ENCODE data around the gene ECEL1. TPM values are rescaled to one million over a fixed set of nuclear protein-coding genes. Genes with fewer than 3 reads are reported as not detected.

Gene ECEL1
- total RNA-seq, 3 donors from 2014 or later: 0.16 to 0.24 TPM; not detected in 1

- TF ChIP-seq, protein P1, sequence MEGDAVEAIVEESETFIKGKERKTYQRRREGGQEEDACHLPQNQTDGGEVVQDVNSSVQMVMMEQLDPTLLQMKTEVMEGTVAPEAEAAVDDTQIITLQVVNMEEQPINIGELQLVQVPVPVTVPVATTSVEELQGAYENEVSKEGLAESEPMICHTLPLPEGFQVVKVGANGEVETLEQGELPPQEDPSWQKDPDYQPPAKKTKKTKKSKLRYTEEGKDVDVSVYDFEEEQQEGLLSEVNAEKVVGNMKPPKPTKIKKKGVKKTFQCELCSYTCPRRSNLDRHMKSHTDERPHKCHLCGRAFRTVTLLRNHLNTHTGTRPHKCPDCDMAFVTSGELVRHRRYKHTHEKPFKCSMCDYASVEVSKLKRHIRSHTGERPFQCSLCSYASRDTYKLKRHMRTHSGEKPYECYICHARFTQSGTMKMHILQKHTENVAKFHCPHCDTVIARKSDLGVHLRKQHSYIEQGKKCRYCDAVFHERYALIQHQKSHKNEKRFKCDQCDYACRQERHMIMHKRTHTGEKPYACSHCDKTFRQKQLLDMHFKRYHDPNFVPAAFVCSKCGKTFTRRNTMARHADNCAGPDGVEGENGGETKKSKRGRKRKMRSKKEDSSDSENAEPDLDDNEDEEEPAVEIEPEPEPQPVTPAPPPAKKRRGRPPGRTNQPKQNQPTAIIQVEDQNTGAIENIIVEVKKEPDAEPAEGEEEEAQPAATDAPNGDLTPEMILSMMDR (IDR thresholded peaks at IDR 0.05): no peak
- intact Hi-C loops (cut with DNase I, micrococcal nuclease): loop anchor here in 1 of 2 donors (10.0 kb wide), 1 partner anchor 512 kb away; the partner anchor contains the start of gene NPPC
- no peak for DNase-seq
Measured at GRCh38 chr2:232437195-232437571, 50.5 kb downstream of the ECEL1 start.

GRCh38 chr2:232436381-232437194 lies 51.0 kb downstream of the ECEL1 start:
- TF ChIP-seq, protein P1 (IDR thresholded peaks at IDR 0.05): no peak
- Histone ChIP-seq H3K4me1 (ENCODE audit: low read depth) (no peaks in the 10 kb centered on the region), H3K9me3 (no peaks in the 10 kb centered on the region), H3K4me3 (no peak overlapping the region), H3K36me3 (ENCODE audit: low read depth) (no peaks in the 10 kb centered on the region)
- no peak for ATAC-seq
- intact Hi-C loops (cut with DNase I, micrococcal nuclease): loop anchor here in 1 of 2 donors (10.0 kb wide), 1 partner anchor 512 kb away; the partner anchor contains the start of gene NPPC
- no peak for DNase-seq

More at GRCh38 chr2:232437195-232437571, 50.5 kb downstream of the ECEL1 start:
- Histone ChIP-seq H3K4me3 (no peak overlapping the region), H3K36me3 (ENCODE audit: low read depth) (no peaks in the 10 kb centered on the region), H3K9me3 (no peaks in the 10 kb centered on the region), H3K4me1 (ENCODE audit: low read depth) (no peaks in the 10 kb centered on the region)
- no peak for ATAC-seq

DNA sequence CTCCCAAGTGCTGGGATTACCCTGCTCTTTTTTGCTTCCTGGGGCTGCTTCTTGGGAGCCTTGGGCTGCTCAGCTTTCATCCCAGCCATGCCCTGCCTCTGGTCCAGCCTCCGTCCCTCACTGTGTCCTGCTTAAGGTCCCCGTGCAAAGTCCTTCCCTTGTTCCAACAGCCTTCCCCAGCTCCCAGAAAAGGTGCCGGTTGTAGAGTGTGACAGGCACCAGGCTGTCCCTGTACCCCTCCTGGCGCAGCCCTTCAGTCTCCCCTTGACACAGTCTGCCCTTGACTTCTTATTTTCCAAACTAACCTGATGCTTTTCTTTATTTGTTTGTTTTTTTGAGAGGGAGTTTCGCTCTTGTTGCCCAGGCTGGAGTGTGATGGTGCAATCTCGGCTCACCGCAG lies 51.8 kb downstream of the ECEL1 start:
- TF ChIP-seq, protein P1 (IDR thresholded peaks at IDR 0.05): no peak
- Histone ChIP-seq H3K4me3 (no peak overlapping the region), H3K4me1 (ENCODE audit: low read depth) (no peaks in the 10 kb centered on the region), H3K36me3 (ENCODE audit: low read depth) (no peaks in the 10 kb centered on the region), H3K9me3 (no peaks in the 10 kb centered on the region)
- intact Hi-C loops (cut with DNase I, micrococcal nuclease): loop anchor here in 1 of 2 donors (10.0 kb wide), 1 partner anchor 511 kb away; the partner anchor contains the start of gene NPPC
- ATAC-seq (no peak), DNase-seq (no peak)

DNA sequence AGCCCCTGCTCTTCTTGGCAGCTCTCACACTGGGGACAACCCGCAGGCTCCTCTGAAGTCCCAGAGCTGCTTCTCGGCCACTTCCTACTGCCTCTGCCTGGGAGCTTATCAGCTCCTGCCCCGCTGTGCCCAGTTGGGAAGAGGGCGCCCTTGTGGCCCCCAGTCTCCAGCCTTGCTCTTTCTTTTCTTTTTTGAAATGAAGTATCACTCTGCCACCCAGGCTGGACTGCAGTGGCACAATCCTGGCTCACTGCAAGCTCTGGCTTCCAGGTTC lies 52.3 kb downstream of the ECEL1 start:
- Histone ChIP-seq H3K36me3 (ENCODE audit: low read depth) (no peaks in the 10 kb centered on the region), H3K4me3 (no peak overlapping the region), H3K9me3 (no peaks in the 10 kb centered on the region), H3K4me1 (ENCODE audit: low read depth) (no peaks in the 10 kb centered on the region)
- no peak for ATAC-seq
- intact Hi-C loops (cut with DNase I, micrococcal nuclease): loop anchor here in 1 of 2 donors (10.0 kb wide), 1 partner anchor 511 kb away; the partner anchor contains the start of gene NPPC
- TF ChIP-seq, protein P1 (IDR thresholded peaks at IDR 0.05): no peak
- DNase-seq: no peak

DNA sequence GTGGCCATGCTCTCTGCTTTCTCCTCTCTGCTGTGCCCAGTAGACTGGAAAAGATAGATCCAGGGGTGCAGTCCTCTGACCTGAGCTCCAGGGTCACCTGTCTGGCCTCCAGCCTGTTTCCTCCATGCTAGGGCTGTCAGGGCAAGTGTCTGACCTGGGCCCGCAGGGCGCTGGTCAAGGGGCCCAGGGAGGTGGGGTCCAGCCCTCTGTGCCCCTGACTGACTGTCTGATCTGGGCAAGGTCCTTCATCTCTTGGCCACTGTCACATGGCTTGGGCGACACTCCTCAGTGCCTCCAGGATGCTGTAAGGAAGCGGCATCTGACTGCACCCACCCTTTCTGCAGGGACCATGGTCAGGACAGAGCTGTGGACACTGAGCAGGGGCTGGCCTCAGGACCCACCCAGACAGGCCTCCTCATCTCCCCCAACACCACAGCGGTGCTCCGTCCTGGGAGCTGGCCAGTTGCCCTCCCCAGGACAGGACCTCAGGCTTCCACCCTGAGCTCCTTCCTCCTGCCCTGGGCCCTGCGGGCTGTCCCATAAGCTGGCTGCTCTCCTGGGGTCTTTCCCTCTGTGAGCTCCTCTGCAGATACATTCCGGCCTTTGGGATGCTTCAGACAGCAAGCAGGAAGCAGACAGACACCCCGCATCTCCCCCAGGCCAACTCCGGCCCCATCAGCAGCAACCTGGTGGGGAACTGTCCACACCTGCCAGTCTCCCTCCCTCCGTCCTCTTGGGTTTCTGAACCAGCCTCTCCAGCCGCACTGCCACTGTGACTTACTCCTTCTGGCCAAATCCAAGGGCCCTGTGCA lies 52.9 kb downstream of the ECEL1 start:
- ATAC-seq (no peak), DNase-seq (no peak)
- intact Hi-C loops (cut with DNase I, micrococcal nuclease): loop anchor here in 1 of 2 donors (10.0 kb wide), 1 partner anchor 510 kb away; the partner anchor contains the start of gene NPPC
- no peaks in the 10 kb centered on the region for H3K4me1 ChIP-seq (ENCODE audit: low read depth)
- no peaks in the 10 kb centered on the region for H3K36me3 ChIP-seq (ENCODE audit: low read depth)
- H3K4me3 ChIP-seq: no peak overlapping the region
- H3K9me3 ChIP-seq: no peaks in the 10 kb centered on the region
- TF ChIP-seq, protein P1 (IDR thresholded peaks at IDR 0.05): no peak

Data from mucosa of descending colon (tissue), 3 donors.